ENCODE measurements around the gene ZSCAN9.

GRCh38 chr6:28282926-28283325, 57.9 kb downstream of the ZSCAN9 start:
- TF ChIP-seq CTCF (IDR thresholded peaks at IDR 0.05; ENCODE audit: borderline replicate concordance, extremely low read depth, low read length, poor library complexity, severe bottlenecking) (no peak), EZH2 (IDR thresholded peaks at IDR 0.05; ENCODE audit: borderline replicate concordance, low read depth, low read length, severe bottlenecking) (no peak)

Measured in DND-41 (cell line).